Nephron (organoid): ENCODE results near the gene B9D2.

Source experiments
- H3K27ac Mint-ChIP-seq, 3 experiments: 2 replicates each; pipeline ENCODE4 v1.8.0; 2020; ENCODE audit warnings: mixed read lengths in 3 of 3, mild to moderate bottlenecking in 2 of 3, moderate library complexity in 1 of 3
- H3K27me3 Mint-ChIP-seq: 2 replicates; pipeline ENCODE4 v1.8.0; 2021; ENCODE audit warnings: low read depth, mild to moderate bottlenecking, moderate library complexity, mixed read lengths
- H3K36me3 Mint-ChIP-seq: 2 replicates; pipeline ENCODE4 v1.8.0; 2020; ENCODE audit warnings: low read depth, mixed read lengths
- H3K4me1 Mint-ChIP-seq: 2 replicates; pipeline ENCODE4 v1.8.0; 2020; ENCODE audit warnings: mixed read lengths
- H3K4me3 Mint-ChIP-seq, 3 experiments: 2 replicates each; pipeline ENCODE4 v1.8.0; 2020; ENCODE audit warnings: mild to moderate bottlenecking in 3 of 3, mixed read lengths in 3 of 3, moderate library complexity in 2 of 3
- H3K9me3 Mint-ChIP-seq: 2 replicates; pipeline ENCODE4 v1.8.0; 2020; ENCODE audit warnings: mixed read lengths
- CTCF ChIP-seq, 3 experiments: fragments of 200-600 bp; sonication (generic); IDR thresholded peaks; one replicate each; pipeline ENCODE4 v1.5.0; 2021; ENCODE audit warnings: antibody characterized with exemption in 3 of 3; ENCODE audit not compliant: unreplicated experiment in 3 of 3

B9D2 gene

GRCh38 chr19:41323430-41324125 is 40.4 kb downstream of the B9D2 start:
- no peak for TF ChIP-seq CTCF (IDR thresholded peaks at IDR 0.05; ENCODE audit: unreplicated experiment in 3 of 3)
- Mint-ChIP-seq H3K4me1 (peaks cover 54% of the 10 kb centered on the region), H3K27me3 (no peaks in the 10 kb centered on the region), H3K4me3 (peak overlapping the region in 2 of 3 experiments; percentile 74 to 79), H3K27ac (peak overlapping the region; percentile 91 to 93 (median 93)), H3K36me3 (peaks cover 18% of the 10 kb centered on the region), H3K9me3 (no peaks in the 10 kb centered on the region)

DNA sequence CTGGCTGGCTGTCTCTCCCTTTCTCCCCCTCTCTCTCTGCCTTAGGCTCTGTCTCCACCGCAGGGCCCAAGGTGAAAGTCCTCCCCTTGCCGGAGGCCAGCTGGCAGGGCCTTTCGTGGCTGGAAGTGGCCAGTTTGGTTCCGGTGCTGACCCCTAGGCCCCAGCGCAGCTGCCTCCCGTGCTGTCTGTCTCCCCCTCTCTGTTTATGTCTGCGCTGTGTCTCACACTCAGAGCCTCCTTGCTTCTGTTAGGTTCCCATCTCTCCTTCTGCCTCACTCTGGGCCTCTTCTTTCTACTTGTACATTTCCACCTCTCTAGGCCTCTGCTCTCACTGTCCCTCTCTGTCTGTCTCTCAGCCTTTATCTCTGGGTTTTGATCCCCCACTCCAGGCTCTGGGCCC is 40.9 kb downstream of the B9D2 start:
- H3K27ac Mint-ChIP-seq: peak overlapping the region; percentile 81 to 93 (median 91)
- H3K4me1 Mint-ChIP-seq: peaks cover 49% of the 10 kb centered on the region
- no peaks in the 10 kb centered on the region for H3K27me3 Mint-ChIP-seq
- TF ChIP-seq CTCF (IDR thresholded peaks at IDR 0.05; ENCODE audit: unreplicated experiment in 3 of 3): no peak
- no peaks in the 10 kb centered on the region for H3K9me3 Mint-ChIP-seq
- H3K4me3 Mint-ChIP-seq: peak overlapping the region in 2 of 3 experiments; percentile 17 to 61
- peaks cover 18% of the 10 kb centered on the region for H3K36me3 Mint-ChIP-seq

DNA sequence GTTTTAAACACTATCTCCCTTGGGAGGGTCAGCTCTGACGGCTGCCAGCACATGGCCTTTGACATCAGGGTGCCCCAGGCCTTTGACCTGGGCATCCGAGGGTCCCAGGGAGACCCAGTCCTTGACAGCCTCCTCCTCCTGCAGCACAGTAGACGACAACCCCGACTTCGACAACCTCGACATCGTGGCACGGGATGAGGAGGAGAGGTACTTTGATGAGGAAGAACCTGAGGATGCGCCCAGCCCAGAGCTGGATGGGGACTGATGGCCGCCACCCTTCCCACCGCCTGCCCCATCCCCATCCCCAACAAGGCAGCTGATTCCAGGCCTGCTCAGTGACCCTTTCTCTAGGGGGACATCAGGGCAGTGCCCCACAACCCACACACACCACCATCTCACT is 41.5 kb downstream of the B9D2 start:
- peaks cover 23% of the 10 kb centered on the region for H3K36me3 Mint-ChIP-seq
- no peaks in the 10 kb centered on the region for H3K27me3 Mint-ChIP-seq
- no peak for TF ChIP-seq CTCF (IDR thresholded peaks at IDR 0.05; ENCODE audit: unreplicated experiment in 3 of 3)
- peak overlapping the region in 1 of 3 experiments; percentile 61 for H3K4me3 Mint-ChIP-seq
- peaks cover 46% of the 10 kb centered on the region for H3K4me1 Mint-ChIP-seq
- H3K9me3 Mint-ChIP-seq: no peaks in the 10 kb centered on the region
- peak overlapping the region; percentile 81 to 93 (median 91) for H3K27ac Mint-ChIP-seq

- peaks cover 30% of the 10 kb centered on the region for H3K36me3 Mint-ChIP-seq
- peak overlapping the region in 1 of 3 experiments; percentile 41 for H3K4me3 Mint-ChIP-seq
- H3K27ac Mint-ChIP-seq: peak overlapping the region in 2 of 3 experiments; percentile 60 to 64
- peaks cover 41% of the 10 kb centered on the region for H3K4me1 Mint-ChIP-seq
- no peaks in the 10 kb centered on the region for H3K27me3 Mint-ChIP-seq
- TF ChIP-seq CTCF (IDR thresholded peaks at IDR 0.05; ENCODE audit: unreplicated experiment in 3 of 3): peak; percentile 57 to 62 (median 60)
- no peaks in the 10 kb centered on the region for H3K9me3 Mint-ChIP-seq
Measured at GRCh38 chr19:41321600-41322270, 42.2 kb downstream of the B9D2 start.

DNA sequence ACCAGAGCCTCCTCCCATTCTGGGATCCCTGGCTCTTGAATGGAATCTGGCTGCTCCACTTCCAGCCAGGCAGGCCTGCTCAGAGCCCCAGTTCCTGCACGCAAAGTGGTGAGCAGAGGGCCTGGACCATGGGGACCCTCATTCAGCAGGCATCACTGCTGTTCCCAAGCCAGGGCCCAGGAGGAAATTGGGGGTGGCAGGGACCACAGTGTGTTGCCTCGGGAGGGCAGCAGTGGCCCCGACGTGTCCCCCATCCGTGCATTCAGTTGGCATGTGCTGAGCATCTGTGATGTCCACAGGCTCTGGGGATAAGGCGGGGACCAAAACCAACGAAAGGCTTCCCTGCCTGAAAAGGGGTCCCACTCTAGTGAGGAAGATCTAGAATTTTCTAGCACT is 42.7 kb downstream of the B9D2 start:
- Mint-ChIP-seq H3K27me3 (no peaks in the 10 kb centered on the region), H3K27ac (peak overlapping the region in 2 of 3 experiments; percentile 60 to 64), H3K9me3 (no peaks in the 10 kb centered on the region), H3K4me3 (no peak overlapping the region), H3K36me3 (peaks cover 35% of the 10 kb centered on the region), H3K4me1 (peaks cover 35% of the 10 kb centered on the region)
- TF ChIP-seq CTCF (IDR thresholded peaks at IDR 0.05; ENCODE audit: unreplicated experiment in 3 of 3): no peak
